ENCODE results near the gene APOL4.
A peak's percentile ranks its signal among the peaks of the same experiment; 100 is the strongest.
"Not testable (repeated sequence)": the region's sequence is repeated elsewhere in the genome, so short reads cannot be mapped to it uniquely, and the experiment has no call there.

APOL4 gene

DNA sequence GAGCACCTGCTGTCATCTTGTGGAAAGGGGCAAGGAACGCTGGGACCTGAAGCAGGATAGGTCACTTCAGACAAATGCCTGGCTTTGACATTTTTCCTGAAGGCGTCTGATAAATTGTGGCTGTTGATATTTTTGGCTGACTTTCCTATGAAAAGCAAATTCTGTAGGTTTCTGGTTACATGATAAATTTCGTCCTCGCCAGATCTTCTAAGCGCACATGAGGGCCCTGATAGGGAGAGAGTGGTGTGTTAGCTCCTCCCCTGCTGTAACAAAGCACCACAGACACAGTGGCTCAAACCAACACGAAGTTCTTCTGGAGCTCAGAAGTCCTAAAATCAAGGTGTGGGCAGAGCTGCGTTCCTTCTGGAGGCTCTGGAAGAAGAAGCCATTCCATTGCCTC is 19.6 kb downstream of the APOL4 start:
- no peak for DNase-seq

DNA sequence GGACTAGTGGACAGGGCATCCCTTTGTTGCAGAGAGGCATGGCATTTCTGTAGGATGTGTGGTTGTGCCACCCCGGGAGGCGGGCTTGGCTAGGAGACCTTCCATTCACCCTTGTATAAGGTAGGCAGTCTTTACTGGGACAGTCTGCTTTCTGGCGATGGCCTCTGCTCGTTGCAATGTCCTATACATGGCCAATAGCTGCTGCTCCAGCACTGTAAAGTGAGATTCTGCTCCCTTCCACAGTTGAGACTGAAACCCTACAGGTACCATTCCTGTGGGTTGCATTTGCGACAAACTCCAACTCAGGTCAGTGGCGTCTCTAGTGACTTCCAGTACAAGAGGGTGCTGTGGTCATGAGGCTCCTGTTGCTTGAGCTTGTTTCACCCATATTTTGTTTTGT is 20.7 kb downstream of the APOL4 start:
- no peak for DNase-seq

DNA sequence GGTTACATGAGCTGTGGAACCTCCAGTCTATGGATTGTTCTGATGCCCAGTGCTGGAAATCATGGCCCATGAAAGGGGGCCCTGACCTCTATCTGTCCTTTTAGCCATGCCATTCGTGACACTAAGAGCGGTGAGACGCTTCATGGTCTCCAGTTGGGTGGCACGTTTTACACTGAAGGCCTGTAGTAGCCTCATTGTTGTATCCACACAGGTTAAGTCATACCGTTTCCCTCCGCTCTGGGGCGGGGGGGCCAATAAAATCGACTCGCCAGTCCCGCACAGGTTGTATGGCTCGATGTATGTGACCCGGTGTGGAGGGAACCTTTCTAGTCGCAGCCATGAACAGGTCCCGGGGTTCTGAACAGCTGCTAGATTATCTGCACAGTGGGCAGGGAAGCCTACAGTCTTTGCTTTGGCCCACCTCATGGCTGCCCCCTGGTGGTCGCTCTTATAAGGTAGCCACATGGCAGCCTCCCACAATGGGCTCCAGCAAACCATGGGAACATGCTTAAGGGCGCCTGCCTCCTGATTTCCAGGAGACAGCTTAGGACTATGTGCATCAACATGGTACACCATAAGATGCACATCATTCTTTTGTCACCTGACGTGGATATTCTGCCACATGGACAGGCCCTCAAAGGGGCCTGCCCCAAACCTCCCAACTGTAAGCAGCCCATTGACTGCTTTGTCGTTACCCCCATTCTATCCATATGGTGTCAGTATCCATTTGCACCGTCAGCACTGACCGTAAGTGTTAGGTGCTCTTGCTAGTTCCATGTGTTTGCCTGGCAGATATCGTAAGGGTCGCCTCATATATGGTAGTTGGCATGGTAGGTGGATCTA is 21.4 kb downstream of the APOL4 start:
- DNase-seq, result peak; percentile 41

- no peak for DNase-seq
Observed at GRCh38 chr22:36177160-36177559, 24.4 kb downstream of the APOL4 start.

DNA sequence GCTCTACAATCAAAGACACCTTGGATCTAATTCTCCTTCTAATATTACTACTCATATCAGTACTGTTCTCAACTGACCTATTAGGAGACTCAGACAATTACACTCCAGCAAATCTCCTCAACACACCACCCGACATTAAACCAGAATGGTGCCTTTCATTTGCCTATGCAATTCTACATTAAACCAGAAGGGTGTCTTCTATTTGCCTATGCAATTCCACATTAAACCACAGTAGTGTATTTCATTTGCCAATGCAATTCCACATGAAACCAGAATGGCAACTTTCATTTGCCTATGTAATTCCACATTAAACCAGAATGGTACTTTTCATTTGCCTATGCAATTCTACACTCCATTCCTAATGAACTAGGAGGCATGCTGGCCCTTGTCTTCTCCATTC is 25.7 kb downstream of the APOL4 start:
- DNase-seq, result no peak

GRCh38 chr22:36171941-36172340 is 29.7 kb downstream of the APOL4 start:
- DNase-seq, result no peak

DNA sequence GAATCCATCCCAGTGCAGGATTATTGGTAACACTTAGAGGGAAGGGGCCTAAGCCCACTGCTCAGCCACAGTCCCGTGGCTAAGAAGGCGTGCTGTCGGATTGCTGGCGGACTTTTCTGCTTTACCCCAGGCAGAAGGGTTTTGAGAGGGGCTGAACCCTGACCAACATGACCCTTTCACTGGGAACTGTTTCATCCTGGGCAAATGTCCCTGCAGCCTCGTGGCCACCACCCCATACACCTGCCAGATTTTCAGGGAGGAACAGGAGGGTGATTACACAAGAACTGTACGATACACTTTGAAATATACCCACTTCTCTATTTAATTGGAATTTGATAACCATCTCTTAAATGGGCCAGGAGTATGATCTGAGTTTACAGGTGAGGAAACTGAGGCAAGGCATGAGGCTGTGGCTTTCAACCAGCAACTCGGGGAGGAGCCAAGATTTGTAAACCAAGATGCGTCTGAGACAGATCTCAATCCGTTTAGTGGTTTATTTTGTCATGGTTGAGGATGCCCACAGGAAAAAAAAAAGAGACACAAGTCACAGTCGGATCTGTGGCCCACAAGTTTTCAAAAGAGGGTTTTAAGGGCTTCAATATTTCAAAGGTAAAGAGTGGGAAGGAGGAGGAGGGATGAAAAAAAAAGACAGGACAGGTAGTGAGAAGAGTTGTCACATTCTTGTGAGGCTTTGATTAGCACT is 34.9 kb downstream of the APOL4 start:
- no peak for DNase-seq

- no peak for DNase-seq
Observed at GRCh38 chr22:36166086-36166485, 35.5 kb downstream of the APOL4 start.

DNA sequence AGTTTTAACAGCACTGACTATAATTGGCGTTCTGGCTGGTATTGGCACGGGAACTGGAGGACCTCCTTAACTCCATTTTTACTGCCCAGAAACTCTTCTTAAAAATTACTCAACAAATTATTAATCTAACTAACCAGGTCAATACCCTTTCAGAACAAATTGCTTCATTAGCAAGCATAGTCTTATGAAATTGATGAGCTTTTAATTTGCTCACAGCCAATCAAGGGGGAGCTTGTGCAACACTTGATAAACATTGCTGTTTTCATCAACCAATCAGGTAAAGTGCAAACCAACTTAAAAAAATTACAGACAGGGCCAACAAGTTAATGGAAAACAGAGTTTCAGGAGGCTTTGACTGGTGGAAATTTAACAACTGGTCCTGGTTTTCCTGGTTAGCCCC is 36.5 kb downstream of the APOL4 start:
- DNase-seq, result no peak

GRCh38 chr22:36164621-36165020 is 37.0 kb downstream of the APOL4 start:
- no peak for DNase-seq

DNA sequence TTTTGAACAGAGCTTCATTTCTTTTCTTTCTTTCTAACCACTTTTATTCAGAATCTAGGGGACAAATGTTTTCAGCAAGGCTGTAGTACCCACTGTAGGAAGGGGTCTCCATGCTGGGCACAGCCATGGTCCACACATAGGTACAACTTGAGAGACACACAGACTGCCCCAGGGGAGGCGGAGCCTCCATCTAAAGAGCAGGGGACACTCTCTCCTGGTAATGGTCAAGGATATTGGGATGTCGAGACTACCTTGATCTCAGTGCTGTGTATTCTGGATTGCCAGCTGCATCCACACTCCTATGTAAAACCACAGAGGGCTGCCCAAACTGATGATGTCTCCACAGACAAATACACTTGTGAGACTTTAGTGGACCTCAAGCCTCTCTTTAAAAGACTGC is 38.1 kb downstream of the APOL4 start:
- no peak for DNase-seq

DNA sequence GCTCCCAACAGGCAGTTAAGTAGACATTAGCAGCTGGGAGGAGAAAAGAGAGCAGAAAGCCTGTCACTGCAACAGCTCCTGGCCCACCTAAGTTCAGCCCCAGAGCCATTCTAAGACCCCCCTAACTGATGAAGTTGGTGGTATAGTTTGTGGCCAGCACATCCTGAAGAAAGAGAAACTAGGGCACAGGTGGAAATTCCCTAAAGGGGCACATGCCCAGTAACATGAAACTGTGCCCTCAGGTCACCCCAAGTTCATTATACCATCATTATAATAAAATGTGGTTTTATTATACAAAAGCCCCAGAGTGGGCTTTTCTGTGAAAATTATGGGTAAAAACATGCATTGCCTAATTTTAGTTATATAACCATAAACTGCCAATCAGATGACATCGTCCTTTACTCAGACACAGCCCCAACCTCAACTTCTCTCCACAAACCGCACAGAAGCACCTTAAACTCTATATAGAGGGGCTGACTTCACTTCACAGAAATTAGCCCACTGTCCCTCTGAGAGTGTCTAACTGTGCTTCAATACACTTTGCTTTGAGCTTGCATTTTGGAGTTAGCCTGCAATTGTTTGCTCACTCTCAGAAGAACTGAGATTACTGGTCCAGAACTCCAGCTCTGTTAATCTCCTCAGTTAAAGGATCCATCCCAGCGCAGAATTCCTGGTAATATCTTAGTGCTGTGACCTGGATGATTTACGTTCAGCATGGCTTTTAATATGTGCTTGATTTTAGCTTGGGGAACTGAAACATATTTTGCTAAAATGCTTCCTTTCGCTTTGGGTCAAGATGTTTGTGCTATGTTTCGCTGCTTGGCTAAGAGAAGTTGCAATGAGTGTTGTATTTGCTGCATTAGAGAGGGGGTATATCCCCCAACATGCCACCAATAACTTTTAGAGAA is 39.2 kb downstream of the APOL4 start:
- no peak for DNase-seq

DNA sequence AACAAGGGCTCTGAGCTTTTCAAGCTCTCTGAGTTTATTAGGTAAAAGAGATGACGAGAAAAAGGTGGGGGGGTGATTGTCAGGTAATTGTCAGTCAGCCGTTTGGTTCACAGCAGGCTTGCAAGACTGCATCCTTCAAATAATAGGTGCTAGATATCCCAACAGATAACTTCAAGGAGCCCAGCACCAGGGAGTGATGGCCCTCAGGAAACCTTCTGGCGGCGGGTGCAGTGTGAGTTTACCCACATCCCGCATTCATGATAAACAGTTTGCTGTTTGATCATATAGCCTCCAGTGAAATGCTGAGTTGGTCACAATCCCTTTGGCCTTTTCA is 39.8 kb downstream of the APOL4 start:
- not testable (repeated sequence) for DNase-seq

GRCh38 chr22:36160499-36160942 is 41.1 kb downstream of the APOL4 start, which contains the start of gene APOL3:
Gene APOL3 (minus strand): TSS chr22:36160755. CDS start chr22:36149055, 11,700 bp downstream.
- no peak for DNase-seq

DNA sequence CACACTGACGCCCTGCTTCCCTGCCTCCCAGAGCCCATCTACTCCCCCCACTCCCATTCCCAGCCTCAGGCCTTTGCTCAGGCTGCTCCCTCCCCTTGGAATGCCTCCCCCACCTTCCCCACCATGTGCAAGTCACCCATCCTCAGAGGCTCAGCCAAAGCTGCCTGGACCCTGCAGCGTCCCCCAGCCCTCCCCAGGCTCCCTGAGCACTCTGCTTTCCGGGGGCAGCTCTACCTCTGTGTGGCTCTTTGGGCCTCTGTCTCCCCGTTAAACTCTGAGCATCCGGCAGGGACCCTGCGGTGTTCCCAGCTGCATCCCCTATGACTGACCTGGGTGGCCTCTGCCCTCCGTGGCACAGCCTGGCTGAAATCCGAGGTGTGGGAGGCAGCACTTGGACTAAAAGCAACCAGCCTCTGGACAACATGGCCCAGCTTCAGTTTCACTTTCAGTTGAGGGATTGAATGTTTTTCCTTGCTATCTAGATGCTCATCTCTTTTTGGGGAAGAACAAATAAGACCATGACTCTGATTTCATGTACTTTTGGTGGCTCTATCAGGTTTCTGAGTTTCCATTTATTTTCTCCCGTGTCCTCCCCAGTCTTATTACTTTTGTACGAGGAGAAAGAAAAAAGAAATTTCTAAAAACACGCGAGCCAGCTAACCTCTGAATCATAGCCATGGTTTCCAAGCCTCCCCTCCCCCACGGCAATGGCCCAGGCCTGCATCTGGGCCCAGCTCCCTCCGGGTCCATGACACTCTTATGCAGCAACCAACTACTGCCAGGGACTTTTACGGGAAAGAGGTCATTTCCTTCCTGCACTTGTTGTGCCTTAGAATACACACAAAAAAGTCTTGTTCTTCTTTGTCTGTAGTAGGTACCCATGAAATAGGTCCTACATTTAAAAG is 44.8 kb downstream of the APOL4 start:
- DNase-seq, result no peak

DNA sequence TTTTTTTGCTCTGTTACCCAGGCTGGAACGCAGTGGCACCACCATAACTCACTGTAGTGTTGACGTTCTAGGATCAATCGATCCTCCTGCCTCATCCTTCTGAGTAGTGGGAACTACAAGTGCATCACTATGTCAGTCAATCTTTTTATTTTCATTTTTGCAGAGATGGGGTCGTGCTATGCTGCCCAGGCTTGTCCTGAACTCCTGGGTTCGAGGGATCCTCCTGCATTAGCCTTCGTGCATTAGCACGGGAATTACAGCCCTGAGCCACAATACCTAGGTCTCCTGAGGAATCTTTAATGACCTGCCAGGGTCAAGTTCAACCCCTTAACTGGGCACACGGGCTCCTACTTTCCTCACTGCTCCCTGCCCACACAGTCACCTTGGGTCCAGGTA is 45.5 kb downstream of the APOL4 start:
- no peak for DNase-seq

- DNase-seq, result no peak
Observed at GRCh38 chr22:36155702-36156101, 45.9 kb downstream of the APOL4 start.

DNA sequence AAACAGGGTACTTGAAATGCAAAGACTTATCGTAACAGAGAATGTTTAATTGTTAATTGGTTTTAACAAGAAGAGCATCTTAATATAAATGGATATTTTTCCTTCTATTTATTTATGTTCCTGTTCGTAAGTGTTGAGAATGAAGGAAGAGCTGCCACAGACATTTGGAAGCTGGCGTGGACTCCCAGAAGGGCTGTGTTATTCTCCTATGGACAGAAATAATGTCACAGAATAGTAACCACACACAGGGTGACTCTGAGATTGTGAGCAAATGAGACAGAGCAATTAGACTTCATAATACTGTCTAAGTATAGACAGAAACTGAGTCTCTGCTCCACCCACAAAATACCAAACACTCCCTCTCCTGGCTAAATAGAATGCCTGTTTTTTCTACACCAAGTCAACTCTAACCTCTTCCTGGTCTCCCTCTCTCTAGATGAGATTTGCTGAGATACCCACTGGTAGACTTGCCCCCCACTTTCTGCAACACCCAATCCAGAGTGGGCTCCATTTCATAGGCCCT is 47.1 kb downstream of the APOL4 start:
- no peak for DNase-seq

DNA sequence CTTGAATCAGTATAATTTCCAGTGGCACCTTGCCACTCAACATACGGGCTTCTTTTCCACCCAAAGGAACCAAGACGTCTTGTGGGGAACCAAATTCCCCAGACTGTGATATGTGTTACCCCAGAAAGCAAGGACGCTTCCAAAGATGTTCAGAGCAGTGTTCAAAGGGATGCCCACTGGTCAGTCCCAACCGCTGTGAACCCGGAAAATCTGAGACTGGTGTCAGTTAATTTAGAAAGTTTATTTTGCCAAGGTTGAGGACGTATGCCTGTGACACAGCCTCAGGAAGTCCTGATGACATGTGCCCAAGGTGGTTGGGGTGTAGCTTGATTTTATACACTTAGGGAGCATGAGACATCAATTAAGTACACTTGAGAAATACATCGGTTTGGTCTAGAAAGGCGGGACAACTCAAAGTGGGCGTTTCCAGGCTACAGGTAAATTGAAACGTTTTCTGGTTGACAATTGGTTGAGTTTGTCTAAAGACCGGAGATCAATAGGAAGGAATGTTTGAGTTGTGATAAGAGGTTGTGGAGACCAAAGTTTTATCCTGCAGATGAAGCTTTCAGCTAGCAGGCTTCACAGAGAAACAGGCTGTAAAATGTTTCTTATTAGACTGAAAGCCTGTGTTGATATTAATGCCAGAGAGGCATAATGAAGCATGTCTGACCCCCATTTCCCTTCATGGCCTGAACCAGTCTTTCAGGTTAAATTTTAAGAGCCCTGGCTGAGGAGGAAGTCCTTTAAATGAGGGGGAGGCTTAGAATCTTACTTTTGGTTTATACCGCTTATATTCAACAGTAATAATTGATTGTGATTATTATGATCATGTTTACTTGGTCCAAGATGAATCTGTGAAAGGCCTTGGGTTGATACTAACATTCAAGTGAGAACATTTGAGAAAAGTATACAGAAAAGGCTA is 47.8 kb downstream of the APOL4 start:
- DNase-seq, result no peak

- not testable (repeated sequence) for DNase-seq
Observed at GRCh38 chr22:36152821-36153220, 48.8 kb downstream of the APOL4 start.

GRCh38 chr22:36152088-36152487 is 49.5 kb downstream of the APOL4 start:
- DNase-seq, result no peak
